GM18499 (cell line): Measurements from ENCODE around the gene CCDC172.
"Not testable (repeated sequence)": the region's sequence is repeated elsewhere in the genome, so short reads cannot be mapped to it uniquely, and the experiment has no call there.

Source experiments
- ATAC-seq: cut with Tn5 transposase; IDR thresholded peaks from one replicate; pipeline ENCODE4 v1.9.1; 2021; ENCODE audit warnings: moderate number of reproducible peaks; ENCODE audit not compliant: insufficient read depth, unreplicated experiment

CCDC172 gene

DNA sequence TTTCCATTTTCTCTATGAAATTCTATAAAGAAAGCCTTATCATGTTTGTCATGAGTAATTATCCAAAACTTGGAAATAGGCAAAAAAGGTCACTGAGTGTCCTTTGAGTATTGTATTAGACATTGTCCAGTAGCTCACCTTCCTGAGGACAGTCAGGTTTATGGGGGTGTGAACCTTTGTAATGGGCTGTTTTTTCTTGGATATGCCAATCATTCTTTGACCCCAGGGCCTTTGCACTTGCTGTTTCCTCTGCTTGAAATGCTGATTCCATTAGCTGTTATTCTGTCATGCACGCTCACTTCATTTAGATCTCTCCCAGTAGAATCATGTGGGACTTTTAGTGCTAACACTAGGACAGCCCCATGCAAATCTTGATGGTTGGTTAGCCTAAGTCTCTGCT, 4.9 kb downstream of the CCDC172 start:
- no peak for ATAC-seq

GRCh38 chr10:116331815-116332214, 7.6 kb downstream of the CCDC172 start:
- ATAC-seq, result no peak

GRCh38 chr10:116336866-116337265, 12.6 kb downstream of the CCDC172 start:
- no peak for ATAC-seq

DNA sequence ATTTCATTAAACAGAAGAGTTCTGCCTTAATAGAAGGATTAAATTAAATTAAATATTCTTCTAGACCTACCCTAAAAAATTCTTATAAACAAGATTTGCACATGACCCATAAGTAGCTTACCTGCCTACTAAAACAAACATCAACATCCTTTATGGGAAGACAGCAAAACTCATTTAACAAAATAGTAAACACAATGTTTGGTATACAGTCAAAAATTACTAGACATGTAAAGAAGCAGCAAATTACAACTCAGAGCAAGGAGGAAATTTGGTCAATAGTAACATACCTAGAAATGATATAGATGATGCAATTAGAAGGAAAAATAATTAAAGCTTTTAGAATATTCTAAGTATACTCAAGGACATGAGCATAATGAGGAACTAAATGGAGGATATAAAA, 27.9 kb downstream of the CCDC172 start:
- ATAC-seq, result no peak

GRCh38 chr10:116353817-116354216, 29.6 kb downstream of the CCDC172 start:
- ATAC-seq, result no peak

DNA sequence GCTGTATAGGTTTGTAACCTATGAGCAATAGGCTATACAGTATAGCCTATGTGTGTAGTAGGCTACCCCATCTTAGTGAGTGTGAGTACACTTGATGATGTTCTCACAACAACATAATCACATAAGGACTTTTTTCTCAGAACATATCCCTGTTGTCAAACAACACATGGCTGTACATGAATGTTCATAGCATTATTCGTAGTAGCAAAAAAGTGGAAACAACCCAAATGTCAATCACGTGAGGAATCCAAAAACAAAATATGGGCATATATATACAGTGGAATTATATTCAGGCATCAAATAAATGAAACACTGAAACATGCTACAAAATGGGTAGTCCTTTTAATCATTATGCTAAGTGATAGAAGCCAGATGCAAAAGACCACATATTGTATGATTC, 31.1 kb downstream of the CCDC172 start:
- ATAC-seq, result no peak

DNA sequence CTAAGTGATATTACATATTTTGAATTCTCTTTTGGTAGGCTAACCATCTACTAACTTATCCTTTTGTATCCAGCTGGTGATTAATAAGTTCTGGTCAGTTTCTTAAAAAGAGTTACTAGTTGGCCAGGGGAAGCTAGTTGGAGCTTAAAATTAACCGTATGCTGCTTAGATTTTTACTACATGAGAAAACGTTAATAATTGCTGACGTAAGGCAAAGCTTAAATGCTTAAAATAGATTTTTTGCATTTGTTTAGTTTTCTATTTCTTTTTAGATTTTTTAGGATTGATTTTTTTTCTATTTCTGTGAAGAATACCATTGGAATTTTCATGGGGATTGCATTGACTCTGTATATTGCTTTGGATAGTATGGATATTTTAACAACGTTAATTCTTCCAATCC, 32.6 kb downstream of the CCDC172 start:
- no peak for ATAC-seq

DNA sequence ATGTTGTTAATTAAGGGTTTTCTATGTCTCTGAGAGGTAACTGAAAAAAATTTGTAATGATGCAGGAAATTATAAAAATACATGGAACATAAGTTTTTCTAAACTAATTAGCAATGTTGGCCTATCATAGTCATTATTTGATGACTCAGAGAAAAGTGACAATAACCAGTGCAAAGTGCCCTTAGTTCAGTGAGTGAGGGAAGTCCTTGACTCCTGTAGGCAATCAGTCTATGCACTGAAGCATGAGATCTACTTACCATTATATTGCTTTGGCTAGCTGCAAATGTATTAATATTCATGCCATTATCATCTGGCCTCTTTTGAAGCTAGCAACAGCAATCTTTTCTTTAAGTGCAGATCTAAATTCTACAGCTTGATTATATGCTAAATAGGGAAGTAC, 40.6 kb downstream of the CCDC172 start:
- ATAC-seq, result no peak

GRCh38 chr10:116371737-116372136, 47.5 kb downstream of the CCDC172 start:
- ATAC-seq, result no peak

GRCh38 chr10:116382290-116382689, 58.0 kb downstream of the CCDC172 start:
- no peak for ATAC-seq

DNA sequence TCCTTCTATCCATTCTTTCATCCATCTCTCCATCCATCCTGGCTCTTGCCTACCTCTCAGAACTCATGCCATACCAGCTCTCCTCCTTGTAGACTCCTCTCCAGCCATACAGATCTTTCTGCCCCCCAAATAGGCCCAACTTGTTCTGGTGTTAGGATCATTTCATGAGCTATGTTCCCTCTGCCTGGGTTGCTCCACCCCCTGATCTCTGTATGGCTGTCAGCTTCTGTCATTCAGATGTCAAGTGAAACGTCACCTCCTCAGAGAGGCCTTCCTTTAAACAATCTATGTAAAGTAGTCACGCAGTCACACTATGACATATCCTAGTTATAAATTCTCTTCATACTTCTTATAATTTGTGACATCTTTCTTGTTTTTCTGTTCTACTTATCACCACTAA, 61.1 kb downstream of the CCDC172 start:
- ATAC-seq, result no peak

GRCh38 chr10:116385994-116386809, 62.0 kb downstream of the CCDC172 start:
- ATAC-seq, result no peak

DNA sequence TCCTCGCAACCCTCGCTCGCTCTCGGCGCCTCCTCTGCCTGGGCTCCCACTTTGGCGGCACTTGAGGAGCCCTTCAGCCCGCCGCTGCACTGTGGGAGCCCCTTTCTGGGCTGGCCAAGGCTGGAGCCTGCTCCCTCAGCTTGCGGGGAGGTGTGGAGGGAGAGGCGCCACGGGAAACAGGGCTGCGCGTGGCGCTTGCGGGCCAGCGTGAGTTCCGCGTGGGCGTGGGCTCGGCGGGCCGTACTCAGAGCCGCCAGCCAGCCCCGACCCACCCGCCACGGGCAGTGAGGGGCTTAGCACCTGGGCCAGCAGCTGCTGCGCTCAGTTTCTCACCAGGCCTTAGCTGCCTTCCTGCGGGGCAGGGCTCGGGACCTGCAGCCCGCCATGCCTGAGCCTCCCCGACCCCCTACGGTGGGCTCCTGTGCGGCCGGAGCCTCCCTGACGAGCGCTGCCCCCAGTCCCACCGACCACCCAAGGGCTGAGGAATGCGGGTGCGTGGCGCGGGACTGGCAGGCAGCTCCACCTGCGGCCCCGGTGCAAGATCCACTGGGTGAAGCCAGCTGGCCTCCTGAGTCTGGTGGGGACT, 69.1 kb downstream of the CCDC172 start:
- ATAC-seq, result not testable (repeated sequence)

- no peak for ATAC-seq
Measured at GRCh38 chr10:116395223-116395985, 71.2 kb downstream of the CCDC172 start.

DNA sequence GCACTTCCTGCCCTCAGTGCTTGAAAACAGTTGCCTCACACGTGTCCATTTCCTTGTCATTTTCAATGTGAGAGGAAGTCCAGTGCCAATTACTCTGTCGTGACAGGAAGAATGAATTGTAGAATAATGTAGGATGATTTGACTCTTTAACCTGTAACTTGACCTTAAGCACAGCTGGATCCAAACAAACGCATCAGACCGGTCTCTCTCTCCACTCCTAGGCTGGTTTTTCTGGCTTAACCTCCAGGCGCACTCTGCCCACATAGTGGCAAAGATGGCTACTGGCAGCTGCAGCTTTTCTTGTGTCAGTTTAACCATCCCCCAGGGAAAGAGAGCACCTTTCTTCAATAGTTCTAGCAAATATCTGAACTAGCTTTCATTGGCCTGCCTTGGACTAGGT, 74.0 kb downstream of the CCDC172 start:
- ATAC-seq, result no peak

- ATAC-seq, result no peak
Measured at GRCh38 chr10:116402858-116403257, 78.6 kb downstream of the CCDC172 start.

DNA sequence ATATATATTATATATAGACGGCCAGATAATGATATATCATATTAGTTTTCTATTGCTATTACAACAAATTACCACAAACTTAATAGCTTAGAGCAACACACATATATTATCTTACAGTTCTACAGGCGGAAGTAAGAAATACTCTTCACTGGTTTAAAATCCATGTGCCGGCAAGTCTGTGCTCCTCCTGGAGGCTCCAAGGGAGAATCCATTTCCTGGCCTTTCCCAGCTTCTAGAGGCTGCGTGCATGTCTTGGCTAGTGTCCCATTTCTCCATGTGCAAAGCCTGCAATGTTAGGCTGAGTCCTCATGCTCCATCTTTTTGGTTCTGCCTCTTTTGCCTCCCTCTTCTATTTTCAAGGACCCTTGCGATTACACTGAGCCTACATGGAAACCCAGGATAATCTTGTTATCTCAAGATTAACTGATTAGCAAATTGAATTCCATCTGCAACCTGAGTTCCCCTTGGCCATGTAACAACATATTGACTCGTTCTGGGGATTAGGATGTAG, 79.5 kb downstream of the CCDC172 start:
- no peak for ATAC-seq

DNA sequence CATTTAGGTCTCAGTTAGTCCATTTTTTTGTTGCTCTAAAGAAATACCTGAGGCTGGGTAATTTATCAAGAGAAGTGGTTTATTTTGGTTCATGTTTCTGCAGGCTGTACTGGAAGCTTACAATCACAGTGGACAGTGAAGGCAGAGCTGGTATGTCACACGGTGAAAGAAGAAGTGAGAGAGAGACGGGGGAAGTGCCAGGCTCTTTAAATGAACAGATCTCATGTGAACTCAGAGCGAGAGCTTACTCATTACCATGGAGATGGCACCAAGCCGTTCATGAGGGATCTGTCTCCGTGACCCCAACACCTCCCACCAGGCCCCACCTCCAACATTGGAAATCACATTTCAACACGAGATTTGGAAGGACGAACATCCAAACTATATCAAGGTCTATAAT, 84.5 kb downstream of the CCDC172 start:
- no peak for ATAC-seq

DNA sequence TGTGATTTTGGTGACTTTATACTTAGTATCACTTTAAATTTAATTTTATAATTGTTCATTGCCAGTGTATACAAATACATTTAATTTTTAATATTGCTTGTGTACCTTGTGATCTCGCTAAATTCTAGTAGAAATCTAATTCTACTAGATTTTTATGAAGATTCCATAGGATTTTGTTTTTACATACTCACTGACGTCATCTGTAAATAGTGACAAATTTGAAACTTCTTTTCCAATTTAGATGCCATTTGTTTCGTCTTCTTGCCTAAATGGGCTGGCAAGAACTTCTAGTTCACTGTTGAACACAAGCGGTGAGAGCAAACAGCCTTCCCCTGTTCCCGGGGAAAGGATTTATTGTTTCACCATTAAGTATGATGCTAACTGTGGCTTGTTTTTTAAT, 86.1 kb downstream of the CCDC172 start:
- no peak for ATAC-seq

DNA sequence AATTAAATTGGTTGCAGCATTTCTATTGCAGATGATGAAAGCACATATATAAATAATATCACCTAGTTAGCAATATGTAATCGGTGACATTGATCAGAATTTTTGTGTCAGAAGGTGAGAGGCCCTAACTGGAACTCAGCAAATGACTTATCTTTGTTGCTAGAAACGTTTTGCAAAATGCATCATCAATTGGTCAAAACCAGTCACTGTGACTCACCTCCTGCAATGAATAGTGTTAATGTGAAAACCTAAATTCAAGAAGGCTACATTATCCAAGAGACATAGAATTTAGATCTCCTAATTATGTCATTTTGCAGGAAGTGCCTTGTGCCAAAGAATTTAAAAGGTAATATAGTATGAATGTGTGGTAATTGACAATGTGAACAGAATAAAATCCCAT, 93.6 kb downstream of the CCDC172 start:
- no peak for ATAC-seq

- ATAC-seq, result no peak
Measured at GRCh38 chr10:116418389-116418788, 94.1 kb downstream of the CCDC172 start.
